Cardiac fibroblast (primary cell): ENCODE measurements around the gene IYD.
A peak's percentile ranks its signal among the peaks of the same experiment; 100 is the strongest.

Experiments
- DNase-seq, 2 donors: peaks; one replicate each; pipeline versions ENCODE4 v3.0.0 to v3.0.0-alpha.2; 2010; ENCODE audit warnings: low read depth in 2 of 2
- H3K4me3 ChIP-seq, 2 donors: replicated peaks in 1 of 2; 1 replicate in 1 of 2; 2 replicates in 1 of 2; pipeline ENCODE4 v1.5.1; 2011; ENCODE audit warnings: low read depth in 2 of 2, low read length in 2 of 2, mild to moderate bottlenecking in 2 of 2, moderate library complexity in 1 of 2
- TF ChIP-seq, protein P1 (sequence below): IDR thresholded peaks from one replicate; pipeline ENCODE4 v1.5.1; 2011; ENCODE audit warnings: low read depth, mild to moderate bottlenecking, low read length, inconsistent platforms

The IYD gene

DNA sequence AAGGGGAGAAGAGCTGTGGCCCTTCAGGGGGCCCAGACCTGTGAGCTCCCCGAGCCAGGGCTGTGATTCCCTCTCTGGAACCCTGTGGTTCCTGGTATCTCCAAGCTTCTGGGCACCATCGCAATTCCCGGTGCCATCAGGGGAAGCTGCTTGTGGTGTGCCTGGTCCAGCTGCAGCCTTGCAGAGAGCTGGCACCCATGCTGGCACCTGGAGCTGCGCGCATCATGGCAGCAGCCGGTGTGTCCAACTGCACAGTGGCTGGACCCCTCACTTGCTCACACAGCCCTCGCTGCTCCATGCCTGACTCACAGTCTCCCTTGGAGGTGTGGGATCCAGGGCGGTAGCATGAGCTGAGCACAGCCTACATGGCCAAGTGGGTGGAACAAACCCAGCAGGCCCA is 56.7 kb downstream of the IYD start:
- DNase-seq, result no peak
- TF ChIP-seq, protein P1, sequence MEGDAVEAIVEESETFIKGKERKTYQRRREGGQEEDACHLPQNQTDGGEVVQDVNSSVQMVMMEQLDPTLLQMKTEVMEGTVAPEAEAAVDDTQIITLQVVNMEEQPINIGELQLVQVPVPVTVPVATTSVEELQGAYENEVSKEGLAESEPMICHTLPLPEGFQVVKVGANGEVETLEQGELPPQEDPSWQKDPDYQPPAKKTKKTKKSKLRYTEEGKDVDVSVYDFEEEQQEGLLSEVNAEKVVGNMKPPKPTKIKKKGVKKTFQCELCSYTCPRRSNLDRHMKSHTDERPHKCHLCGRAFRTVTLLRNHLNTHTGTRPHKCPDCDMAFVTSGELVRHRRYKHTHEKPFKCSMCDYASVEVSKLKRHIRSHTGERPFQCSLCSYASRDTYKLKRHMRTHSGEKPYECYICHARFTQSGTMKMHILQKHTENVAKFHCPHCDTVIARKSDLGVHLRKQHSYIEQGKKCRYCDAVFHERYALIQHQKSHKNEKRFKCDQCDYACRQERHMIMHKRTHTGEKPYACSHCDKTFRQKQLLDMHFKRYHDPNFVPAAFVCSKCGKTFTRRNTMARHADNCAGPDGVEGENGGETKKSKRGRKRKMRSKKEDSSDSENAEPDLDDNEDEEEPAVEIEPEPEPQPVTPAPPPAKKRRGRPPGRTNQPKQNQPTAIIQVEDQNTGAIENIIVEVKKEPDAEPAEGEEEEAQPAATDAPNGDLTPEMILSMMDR, result no peak
- H3K4me3 ChIP-seq, result no peak overlapping the region

- TF ChIP-seq, protein P1, result no peak
- no peak for DNase-seq
- no peak overlapping the region for H3K4me3 ChIP-seq
Measured at GRCh38 chr6:150426198-150426597, 57.4 kb downstream of the IYD start.

DNA sequence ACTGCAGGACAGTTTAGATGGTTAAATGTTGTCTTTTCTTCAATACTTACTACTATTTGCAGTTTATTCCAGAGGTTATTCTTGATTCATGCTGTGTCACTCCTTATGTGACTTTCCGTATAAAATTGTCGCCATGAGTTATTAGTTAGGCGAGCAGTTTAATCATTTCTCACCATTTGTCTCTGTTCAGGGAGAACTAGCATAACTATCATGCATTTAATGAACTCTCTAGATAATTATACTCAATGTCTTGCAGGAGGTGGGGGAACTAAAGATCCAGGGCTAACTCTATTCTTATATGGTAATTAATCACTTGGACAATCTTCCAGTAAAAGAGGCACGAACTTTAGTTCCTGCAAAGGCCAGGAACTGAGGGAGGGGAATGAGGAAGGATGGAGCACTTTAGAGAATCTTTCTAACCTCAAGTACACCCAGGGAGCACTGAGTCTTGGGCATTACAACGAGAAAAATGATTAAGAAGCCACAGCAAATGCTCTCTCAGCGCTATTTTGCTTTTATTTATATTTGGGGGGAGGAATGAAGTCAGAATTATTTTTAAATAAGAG is 58.3 kb downstream of the IYD start:
- TF ChIP-seq, protein P1, result no peak
- DNase-seq, result no peak
- H3K4me3 ChIP-seq, result no peak overlapping the region

GRCh38 chr6:150427843-150428242 is 59.0 kb downstream of the IYD start:
- no peak for DNase-seq
- TF ChIP-seq, protein P1, result no peak
- no peak overlapping the region for H3K4me3 ChIP-seq

- TF ChIP-seq, protein P1, result no peak
- no peak overlapping the region for H3K4me3 ChIP-seq
- no peak for DNase-seq
Measured at GRCh38 chr6:150430815-150431214, 62.0 kb downstream of the IYD start.

- DNase-seq, result no peak
- H3K4me3 ChIP-seq, result no peak overlapping the region
- TF ChIP-seq, protein P1, result no peak
Measured at GRCh38 chr6:150435360-150435759, 66.5 kb downstream of the IYD start.

- TF ChIP-seq, protein P1, result no peak
- H3K4me3 ChIP-seq, result no peak overlapping the region
- DNase-seq, result peak in 1 of 2 donors; percentile 11
Measured at GRCh38 chr6:150435832-150436231, 67.0 kb downstream of the IYD start.
